GM18519 (cell line): ENCODE results near the gene CSK.

Experiments used
- ATAC-seq: cut with Tn5 transposase; IDR thresholded peaks from one replicate; pipeline ENCODE4 v1.9.1; 2021; ENCODE audit warnings: mild to moderate bottlenecking, moderate library complexity; ENCODE audit not compliant: unreplicated experiment, low FRiP score

The CSK gene

DNA sequence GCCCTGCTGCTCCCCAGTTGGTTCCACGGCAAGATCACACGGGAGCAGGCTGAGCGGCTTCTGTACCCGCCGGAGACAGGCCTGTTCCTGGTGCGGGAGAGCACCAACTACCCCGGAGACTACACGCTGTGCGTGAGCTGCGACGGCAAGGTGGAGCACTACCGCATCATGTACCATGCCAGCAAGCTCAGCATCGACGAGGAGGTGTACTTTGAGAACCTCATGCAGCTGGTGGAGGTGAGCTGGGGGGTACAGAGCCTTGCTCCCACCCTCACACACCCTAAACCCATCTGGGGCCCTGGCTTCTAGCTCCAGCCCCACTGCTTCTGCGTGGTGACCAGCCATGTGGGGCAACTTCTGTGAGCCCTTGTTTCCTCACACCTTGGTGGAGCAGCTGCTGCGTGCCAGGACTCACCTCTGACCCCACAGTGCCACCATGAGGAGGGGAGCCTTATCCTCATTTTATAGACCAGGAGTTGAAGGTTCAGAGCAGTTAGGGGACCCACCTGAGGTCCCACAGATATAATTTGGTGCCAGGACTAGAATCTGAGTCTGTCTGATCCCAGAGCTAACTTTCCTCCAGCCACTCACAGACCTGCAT lies 17.5 kb downstream of the CSK start:
- ATAC-seq = no peak

DNA sequence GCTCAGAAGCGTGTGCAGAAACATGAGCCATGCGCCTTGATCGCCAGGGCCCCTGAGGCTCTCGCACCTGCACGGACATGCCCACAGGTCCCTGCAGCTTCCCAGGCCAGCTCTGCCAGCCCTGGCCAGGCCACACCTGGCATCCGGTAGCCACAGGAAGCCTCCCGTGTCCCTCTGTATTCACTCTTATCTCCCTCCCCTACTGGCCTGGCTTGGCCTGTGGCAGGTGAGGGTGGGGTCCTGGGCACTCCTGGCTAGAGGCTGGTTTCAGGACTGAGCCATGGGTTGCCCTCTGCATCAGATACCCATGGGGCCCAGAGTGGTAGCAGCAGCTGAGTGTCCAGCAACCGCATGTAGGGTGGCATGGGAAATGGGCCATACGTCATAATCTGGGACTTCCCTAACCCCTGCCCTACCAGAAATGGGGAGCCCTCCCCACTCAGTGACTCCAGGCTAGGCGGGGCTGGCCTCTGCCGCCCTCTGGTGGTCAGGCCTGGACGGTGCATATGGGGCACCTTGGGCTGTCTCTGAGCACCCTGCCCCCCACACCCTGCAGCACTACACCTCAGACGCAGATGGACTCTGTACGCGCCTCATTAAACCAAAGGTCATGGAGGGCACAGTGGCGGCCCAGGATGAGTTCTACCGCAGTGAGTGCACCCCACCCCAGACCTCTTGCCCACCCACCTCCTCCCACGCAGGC lies 18.1 kb downstream of the CSK start:
- no peak for ATAC-seq

DNA sequence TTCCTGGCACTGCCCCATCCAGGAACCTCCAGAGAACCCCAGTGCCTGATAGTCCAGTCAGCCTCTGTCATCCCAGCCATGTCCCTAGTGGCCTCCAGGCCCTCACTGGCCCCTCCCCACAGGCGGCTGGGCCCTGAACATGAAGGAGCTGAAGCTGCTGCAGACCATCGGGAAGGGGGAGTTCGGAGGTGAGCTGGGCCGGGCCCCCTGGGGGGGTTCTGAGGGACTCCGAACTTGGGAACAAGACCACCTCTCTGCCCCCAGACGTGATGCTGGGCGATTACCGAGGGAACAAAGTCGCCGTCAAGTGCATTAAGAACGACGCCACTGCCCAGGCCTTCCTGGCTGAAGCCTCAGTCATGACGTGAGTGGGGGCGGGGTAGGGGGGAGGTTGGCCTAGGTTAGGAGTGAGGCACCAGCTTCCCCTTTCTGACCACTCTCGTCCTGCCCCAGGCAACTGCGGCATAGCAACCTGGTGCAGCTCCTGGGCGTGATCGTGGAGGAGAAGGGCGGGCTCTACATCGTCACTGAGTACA lies 18.7 kb downstream of the CSK start:
- ATAC-seq = no peak

DNA sequence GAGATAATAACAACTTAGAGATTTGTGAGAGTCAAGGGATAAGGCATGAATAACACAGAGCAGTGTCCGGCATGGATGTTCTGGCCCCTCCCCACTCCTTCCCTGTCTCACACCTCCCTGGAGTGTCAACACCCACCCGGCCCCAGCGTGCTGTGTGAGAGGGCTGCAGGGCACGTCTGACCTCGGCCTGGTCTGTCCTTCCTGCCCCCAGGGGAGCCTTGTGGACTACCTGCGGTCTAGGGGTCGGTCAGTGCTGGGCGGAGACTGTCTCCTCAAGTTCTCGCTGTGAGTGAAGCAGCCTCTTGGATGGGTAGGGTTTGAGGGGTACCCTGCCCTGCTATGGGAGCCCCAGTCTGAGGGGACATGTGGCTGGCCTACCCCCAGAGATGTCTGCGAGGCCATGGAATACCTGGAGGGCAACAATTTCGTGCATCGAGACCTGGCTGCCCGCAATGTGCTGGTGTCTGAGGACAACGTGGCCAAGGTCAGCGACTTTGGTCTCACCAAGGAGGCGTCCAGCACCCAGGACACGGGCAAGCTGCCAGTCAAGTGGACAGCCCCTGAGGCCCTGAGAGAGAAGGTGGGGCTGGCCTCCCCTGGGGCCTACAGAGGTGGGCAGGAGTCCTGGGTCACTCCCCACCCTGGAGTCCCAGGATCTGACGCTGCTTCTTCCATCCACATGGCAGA lies 19.6 kb downstream of the CSK start:
- ATAC-seq = no peak

DNA sequence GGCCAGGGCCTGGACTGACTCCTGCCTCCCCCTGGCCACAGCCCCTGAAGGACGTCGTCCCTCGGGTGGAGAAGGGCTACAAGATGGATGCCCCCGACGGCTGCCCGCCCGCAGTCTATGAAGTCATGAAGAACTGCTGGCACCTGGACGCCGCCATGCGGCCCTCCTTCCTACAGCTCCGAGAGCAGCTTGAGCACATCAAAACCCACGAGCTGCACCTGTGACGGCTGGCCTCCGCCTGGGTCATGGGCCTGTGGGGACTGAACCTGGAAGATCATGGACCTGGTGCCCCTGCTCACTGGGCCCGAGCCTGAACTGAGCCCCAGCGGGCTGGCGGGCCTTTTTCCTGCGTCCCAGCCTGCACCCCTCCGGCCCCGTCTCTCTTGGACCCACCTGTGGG lies 20.4 kb downstream of the CSK start:
- no peak for ATAC-seq

DNA sequence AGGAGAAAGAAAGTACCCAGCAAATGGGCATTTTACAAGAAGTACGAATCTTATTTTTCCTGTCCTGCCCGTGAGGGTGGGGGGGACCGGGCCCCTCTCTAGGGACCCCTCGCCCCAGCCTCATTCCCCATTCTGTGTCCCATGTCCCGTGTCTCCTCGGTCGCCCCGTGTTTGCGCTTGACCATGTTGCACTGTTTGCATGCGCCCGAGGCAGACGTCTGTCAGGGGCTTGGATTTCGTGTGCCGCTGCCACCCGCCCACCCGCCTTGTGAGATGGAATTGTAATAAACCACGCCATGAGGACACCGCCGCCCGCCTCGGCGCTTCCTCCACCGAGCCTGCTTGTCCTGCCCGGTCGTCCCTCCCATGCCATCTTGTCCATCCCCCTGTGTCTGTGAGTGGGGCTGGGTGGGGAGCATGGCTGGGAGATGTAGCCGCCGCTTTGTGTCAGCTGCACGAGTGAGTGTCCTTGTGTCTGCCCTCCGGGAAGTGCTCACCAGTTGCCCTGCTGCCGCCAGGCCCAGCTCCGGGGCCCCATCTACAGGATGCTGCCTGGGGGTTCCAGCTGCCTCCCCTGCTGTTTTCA lies 21.1 kb downstream of the CSK start:
- ATAC-seq = no peak

DNA sequence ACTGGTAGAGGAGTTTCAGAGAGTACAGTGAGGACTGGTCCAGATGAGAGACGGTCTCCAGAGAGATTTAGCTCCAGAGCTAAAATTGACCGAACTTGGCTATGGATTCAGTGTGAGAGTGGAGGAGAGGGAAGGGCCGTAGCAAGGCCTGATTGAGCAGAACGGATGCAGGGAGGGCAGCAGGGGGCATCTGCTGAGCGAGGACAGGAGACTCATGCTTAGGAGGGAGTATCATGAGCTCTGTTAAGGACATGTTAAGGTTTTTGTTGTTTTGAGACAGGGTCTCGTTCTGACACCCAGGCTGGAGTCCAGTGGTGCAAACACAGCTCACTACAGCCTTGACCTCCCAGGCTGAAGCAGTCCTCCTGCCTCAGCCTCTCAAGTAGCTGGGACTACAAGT lies 23.1 kb downstream of the CSK start:
- no peak for ATAC-seq

DNA sequence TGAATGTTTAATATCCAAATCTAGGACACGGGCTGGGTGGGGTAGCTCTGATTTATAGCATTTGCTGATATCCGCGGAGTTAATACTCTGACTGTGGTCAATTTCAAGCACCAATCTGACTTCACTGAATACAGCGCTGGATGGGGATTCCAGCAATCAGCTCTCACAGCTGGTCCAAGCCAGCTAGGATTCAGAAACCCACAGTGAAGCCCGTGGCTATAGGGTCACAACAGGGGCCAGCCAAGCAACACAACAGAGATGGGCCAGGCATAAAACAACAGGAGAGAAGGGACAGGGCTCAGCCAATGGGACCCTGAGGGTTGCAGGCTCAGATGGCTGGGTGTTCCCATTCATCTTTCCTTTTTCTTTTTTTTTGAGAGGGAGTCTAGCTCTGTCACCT lies 25.4 kb downstream of the CSK start:
- ATAC-seq = no peak

DNA sequence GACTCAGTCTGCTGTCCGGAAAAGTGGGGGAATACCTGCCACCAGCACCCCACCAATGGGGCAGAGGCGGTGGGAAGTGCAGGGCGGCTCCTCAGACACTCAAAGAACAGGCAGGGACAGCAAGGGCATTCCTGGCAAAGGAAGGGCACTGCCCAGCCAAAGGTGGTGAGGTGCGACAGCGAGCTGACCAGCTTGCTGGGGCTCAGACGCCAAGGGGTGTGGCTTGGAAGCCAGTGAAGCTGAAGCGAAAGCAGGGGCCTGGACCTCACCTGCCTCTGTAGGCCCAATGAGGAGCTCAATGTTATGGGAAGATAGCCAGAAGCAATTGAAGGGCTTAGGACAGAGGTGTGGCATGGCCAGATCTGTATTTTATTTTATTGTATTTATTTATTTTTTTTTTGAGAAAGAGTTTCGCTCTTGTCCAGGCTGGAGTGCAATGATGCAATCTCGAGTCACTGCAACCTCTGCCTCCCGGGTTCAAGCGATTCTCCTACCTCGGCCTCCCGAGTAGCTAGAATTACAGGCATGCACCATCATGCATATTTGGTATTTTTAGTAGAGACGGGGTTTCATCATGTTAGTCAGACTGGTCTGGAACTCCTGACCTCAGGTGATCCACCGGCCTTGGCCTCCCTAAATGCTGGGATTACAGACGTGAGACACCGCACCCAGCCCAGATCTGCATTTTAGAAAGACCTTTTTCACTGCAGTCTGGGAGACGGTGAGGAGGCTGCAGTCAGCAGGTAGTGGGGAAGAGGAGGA lies 26.4 kb downstream of the CSK start:
- ATAC-seq = no peak

DNA sequence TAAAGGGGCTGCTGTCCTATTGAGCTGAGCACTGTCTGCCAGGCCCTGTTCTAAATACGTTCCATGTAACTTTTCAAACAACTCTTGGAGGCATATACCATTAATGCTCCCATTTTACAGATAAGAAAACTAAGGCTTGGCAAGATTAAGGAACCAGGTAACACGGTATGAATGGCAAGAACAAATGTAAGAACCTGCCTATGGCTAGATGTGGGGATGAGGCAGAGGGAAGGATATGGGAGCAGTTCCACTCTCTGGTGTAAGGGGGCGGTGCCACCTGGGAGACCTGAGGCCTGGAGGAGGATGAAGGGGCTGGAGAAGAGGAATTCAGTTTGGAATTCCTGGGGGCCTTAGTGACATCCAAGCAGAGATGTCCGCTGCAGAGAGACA lies 27.0 kb downstream of the CSK start:
- no peak for ATAC-seq

DNA sequence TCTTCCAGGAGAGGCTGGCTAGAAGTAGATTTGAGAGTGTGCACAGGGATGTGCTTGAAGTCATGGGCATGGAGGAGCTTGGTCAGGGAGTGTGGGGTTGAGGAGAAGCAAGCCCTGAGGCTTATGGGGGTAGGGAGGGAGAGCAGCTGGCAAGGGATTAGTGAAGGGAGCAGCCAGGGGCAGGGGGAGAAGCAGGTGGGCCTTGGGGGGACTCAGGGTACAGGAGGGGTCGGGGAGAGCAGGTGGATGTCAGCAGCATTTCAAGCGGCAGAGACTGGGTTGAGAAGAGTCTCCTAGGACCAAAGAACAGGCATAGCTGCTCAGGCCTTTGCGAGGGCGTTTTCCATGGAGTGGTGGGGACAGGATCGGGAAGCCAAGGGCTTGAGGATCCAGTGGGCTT lies 27.4 kb downstream of the CSK start:
- ATAC-seq = no peak

DNA sequence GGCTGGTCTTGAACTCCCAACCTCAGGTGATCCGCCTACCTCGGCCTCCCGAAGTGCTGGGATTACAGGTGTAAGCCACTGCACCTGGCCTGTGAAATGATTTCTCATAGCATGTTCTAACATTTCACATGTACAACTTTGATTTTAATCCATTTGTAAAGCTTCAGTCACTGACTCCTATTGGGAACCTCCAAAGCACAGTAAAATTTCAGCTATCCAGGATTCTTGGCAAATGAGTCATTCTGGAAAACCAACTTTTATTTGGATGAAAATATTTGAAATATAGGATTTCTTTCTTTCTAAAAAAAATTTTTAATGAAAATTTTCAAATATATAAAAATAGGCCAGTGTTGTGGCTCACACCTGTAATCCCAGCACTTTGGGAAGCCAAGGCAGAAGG lies 28.1 kb downstream of the CSK start:
- no peak for ATAC-seq

DNA sequence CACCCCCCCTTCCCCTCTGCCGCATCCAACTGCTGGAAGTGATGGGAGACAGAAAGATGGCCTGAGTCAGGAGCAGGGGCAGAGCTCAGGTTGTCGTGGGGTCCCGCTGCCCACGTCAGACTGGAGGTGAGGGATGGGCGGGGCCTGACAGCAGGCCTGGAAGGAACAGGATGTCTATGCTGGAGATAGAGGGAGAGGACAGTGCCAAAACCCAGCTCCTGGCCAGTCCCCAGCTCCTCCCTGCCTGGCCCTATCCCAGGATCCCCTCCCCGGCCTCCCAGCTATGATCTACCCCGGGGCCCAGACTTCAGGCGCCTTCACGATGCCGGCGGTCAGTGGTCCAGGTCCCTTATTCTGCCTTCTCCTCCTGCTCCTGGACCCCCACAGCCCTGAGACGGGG lies 30.7 kb downstream of the CSK start, which contains the start of gene LMAN1L:
LMAN1L (plus strand) TSS at position 303 of the 400 bp plus-strand sequence; CDS start at position 323, 20 bp downstream.
- no peak for ATAC-seq

DNA sequence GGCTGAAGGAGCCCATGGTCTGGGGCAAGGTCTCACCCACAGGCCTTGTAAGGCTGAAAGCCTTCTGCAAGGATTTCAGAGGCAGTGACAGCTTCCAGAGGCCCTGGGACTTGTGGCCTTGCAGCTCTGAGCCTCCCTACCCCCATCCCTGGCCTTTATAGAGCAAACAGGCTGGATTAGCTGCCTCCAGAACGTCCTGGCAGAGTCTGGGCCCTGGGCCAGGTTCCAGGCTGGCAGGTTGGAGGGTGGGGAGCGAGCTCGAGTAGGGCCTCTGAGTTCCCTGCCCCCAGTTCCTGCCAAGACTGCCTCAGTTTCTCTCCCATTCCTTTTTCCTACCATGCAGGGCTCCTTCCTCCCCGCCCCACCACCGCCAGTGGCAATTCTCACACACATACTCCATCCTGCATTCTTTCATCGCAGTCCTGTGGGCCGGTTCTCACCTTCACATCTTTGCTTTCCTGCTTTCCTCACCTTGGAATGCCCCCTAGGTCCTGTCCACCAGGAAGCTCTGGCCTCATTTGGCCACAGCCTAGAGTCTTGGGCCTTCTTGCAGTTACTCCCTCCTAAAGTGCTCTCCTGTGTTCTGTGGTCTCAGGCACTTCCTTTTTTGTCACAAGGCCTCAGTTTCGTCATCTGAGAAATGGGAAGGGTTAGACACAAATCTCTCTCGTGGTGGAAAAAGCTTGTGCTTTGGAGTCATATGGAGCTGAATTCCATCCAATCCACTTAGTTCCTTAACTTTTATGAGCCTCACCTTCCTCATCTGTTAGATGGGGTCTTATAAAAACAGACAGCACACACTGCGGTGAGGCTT lies 33.4 kb downstream of the CSK start:
- no peak for ATAC-seq

DNA sequence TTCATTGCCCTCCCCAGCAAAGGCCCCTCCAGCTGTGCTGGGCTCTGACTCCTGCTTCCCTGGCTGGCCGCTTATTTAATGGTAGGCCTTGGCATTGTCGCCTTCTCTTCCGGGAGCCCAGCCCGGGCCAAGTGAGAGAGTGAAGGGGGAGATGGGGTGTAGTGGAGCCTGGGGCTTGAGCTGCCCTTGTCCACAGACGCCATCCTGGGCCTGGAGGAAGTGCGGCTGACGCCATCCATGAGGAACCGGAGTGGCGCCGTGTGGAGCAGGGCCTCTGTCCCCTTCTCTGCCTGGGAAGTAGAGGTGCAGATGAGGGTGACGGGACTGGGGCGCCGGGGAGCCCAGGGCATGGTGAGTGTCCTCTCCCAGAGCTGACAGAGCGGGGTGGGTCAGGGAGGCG lies 34.1 kb downstream of the CSK start:
- no peak for ATAC-seq

DNA sequence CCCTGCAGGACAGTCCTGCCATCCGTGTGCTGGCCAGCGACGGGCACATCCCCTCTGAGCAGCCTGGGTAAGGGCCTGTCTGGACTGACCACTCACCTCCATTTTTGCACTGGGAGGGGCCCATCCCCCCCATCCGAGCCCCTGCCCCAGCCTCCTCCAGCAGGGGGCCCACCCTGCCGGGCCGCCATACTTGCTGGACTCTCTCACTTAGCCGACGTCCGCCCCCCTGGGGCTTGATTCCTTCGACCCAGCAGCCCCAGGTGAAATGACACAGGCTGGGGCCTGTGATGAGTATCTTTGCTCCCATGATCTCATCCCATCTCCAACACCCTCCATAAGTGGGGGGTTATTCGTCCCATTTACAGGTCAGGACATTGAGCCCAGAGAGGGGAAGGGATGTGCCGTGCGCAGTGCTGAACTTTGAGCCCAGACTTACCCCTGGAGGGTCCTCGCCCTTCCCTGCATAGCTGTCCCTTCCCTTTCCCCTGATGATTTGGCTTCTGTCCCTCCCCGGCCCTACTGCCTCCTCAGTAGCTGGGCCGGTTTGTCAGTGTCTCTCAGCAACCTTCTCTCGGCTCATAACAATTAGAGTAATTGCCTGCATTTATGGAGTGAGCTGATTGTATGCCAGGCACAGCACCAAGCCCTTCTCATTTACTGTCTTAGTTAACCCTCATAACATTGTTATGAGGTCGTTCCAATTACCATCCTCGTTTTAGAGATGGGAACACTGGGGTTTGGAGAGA lies 34.9 kb downstream of the CSK start:
- ATAC-seq = no peak

DNA sequence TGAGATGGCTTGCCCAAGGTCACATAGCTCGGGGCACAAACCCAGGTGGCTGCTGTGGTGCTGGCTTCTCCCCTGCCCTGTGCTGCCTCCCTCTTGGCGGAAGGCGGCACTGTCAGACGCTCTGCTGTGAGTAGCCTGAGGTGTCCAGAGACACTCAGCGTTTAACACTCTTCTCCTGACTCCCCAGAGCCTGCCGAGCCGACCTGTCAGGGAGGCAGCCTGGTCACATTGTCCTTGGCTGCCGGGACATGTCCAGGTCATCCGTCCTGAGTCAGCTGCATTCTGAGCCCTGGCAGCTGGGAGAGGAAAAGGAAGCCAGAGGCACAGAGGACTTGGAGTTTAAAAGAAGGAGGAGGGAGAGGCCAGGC lies 35.5 kb downstream of the CSK start:
- no peak for ATAC-seq

DNA sequence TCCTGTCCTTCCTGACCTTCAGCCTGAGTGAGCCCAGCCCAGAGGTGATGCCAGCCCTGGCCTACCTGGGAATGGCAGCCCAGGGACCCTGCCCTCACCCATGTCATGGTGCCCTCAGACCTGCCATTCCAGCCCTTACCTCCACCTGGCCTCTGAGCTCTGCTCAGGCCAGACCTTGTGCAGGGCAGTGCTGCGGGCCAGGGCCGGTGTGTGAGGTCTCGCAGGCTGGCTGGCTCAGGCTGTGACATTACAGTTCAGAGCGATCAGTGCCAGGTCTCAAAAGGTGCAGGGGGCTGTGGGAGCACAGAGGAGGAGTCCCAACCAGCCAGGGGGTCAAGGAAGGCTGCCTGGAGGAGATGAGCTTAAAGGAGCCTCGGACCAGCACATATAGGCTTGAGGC lies 38.2 kb downstream of the CSK start:
- ATAC-seq = no peak
